Neuron (in vitro differentiated cells): Measurements from ENCODE around the gene OR9Q1.

Experiments used
- H2AFZ ChIP-seq: one replicate; pipeline ENCODE4 v1.6.1; 2013; ENCODE audit warnings: low read depth, mild to moderate bottlenecking, inconsistent platforms, low read length, moderate library complexity
- H3K27me3 ChIP-seq: one replicate; pipeline ENCODE4 v1.6.1; 2013; ENCODE audit warnings: low read length; ENCODE audit not compliant: insufficient read depth
- H3K36me3 ChIP-seq: one replicate; pipeline ENCODE4 v1.6.1; 2013; ENCODE audit warnings: low read length; ENCODE audit not compliant: insufficient read depth
- H3K4me1 ChIP-seq: one replicate; pipeline ENCODE4 v1.6.1; 2013; ENCODE audit warnings: low read length; ENCODE audit not compliant: insufficient read depth
- H3K4me3 ChIP-seq: 2 replicates; pipeline ENCODE4 v1.5.1; 2013; ENCODE audit warnings: mild to moderate bottlenecking, low read length, moderate library complexity
- H3K9me3 ChIP-seq: one replicate; pipeline ENCODE4 v1.6.1; 2013; ENCODE audit warnings: low read length

OR9Q1 gene

GRCh38 chr11:58003036-58003435 is 20.6 kb upstream of the OR9Q1 start:
- no peak overlapping the region for H2AFZ ChIP-seq
- H3K4me3 ChIP-seq = no peak overlapping the region
- H3K36me3 ChIP-seq = no peaks in the 10 kb centered on the region
- no peaks in the 10 kb centered on the region for H3K4me1 ChIP-seq
- H3K27me3 ChIP-seq = no peaks in the 10 kb centered on the region
- H3K9me3 ChIP-seq = no peaks in the 10 kb centered on the region

- H3K27me3 ChIP-seq = no peaks in the 10 kb centered on the region
- H3K9me3 ChIP-seq = no peaks in the 10 kb centered on the region
- no peaks in the 10 kb centered on the region for H3K4me1 ChIP-seq
- H3K36me3 ChIP-seq = no peaks in the 10 kb centered on the region
- no peak overlapping the region for H3K4me3 ChIP-seq
- H2AFZ ChIP-seq = no peak overlapping the region
Measured at GRCh38 chr11:58003591-58003990, 20.1 kb upstream of the OR9Q1 start.

GRCh38 chr11:58004664-58005063 is 19.0 kb upstream of the OR9Q1 start:
- Histone ChIP-seq H3K9me3 (no peaks in the 10 kb centered on the region), H3K4me1 (no peaks in the 10 kb centered on the region), H3K4me3 (no peak overlapping the region), H2AFZ (no peak overlapping the region), H3K27me3 (no peaks in the 10 kb centered on the region), H3K36me3 (no peaks in the 10 kb centered on the region)

GRCh38 chr11:58006940-58007339 is 16.7 kb upstream of the OR9Q1 start:
- Histone ChIP-seq H3K4me3 (no peak overlapping the region), H3K9me3 (no peaks in the 10 kb centered on the region), H2AFZ (no peak overlapping the region), H3K4me1 (no peaks in the 10 kb centered on the region), H3K36me3 (no peaks in the 10 kb centered on the region), H3K27me3 (no peaks in the 10 kb centered on the region)

GRCh38 chr11:58011771-58012170 is 11.9 kb upstream of the OR9Q1 start:
- Histone ChIP-seq H3K9me3 (no peaks in the 10 kb centered on the region), H3K36me3 (no peaks in the 10 kb centered on the region), H2AFZ (no peak overlapping the region), H3K27me3 (no peaks in the 10 kb centered on the region), H3K4me1 (no peaks in the 10 kb centered on the region), H3K4me3 (no peak overlapping the region)

- no peaks in the 10 kb centered on the region for H3K36me3 ChIP-seq
- H3K4me1 ChIP-seq = no peaks in the 10 kb centered on the region
- no peak overlapping the region for H2AFZ ChIP-seq
- H3K9me3 ChIP-seq = no peaks in the 10 kb centered on the region
- peaks cover 2% of the 10 kb centered on the region for H3K27me3 ChIP-seq
- no peak overlapping the region for H3K4me3 ChIP-seq
Measured at GRCh38 chr11:58024601-58025091, 965 bp downstream of the OR9Q1 start.

- no peak overlapping the region for H3K4me3 ChIP-seq
- no peak overlapping the region for H2AFZ ChIP-seq
- peaks cover 2% of the 10 kb centered on the region for H3K27me3 ChIP-seq
- no peaks in the 10 kb centered on the region for H3K9me3 ChIP-seq
- no peaks in the 10 kb centered on the region for H3K4me1 ChIP-seq
- no peaks in the 10 kb centered on the region for H3K36me3 ChIP-seq
Measured at GRCh38 chr11:58027341-58027740, 3.7 kb downstream of the OR9Q1 start.

- Histone ChIP-seq H3K9me3 (no peaks in the 10 kb centered on the region), H3K4me3 (no peak overlapping the region), H2AFZ (no peak overlapping the region), H3K4me1 (no peaks in the 10 kb centered on the region), H3K27me3 (peaks cover 2% of the 10 kb centered on the region), H3K36me3 (no peaks in the 10 kb centered on the region)
Measured at GRCh38 chr11:58028687-58029411, 5.2 kb downstream of the OR9Q1 start.

GRCh38 chr11:58030653-58031052 is 7.0 kb downstream of the OR9Q1 start, which contains the start of gene OR6Q1:
Gene OR6Q1 (plus strand): TSS chr11:58030953. CDS start chr11:58030953, 0 bp downstream.
- Histone ChIP-seq H2AFZ (no peak within 1 kb of the TSS), H3K36me3 (no peaks in the 10 kb centered on the region), H3K4me3 (no peak within 1 kb of the TSS), H3K4me1 (no peaks in the 10 kb centered on the region), H3K9me3 (no peaks in the 10 kb centered on the region), H3K27me3 (no peaks in the 10 kb centered on the region)

- no peaks in the 10 kb centered on the region for H3K9me3 ChIP-seq
- no peaks in the 10 kb centered on the region for H3K4me1 ChIP-seq
Measured at GRCh38 chr11:58034471-58034870, 10.8 kb downstream of the OR9Q1 start.

GRCh38 chr11:58039589-58039988 is 15.9 kb downstream of the OR9Q1 start:
- H3K36me3 ChIP-seq = no peaks in the 10 kb centered on the region
- no peak overlapping the region for H2AFZ ChIP-seq
- H3K4me1 ChIP-seq = no peaks in the 10 kb centered on the region
- H3K27me3 ChIP-seq = no peaks in the 10 kb centered on the region
- H3K4me3 ChIP-seq = no peak overlapping the region
- H3K9me3 ChIP-seq = no peaks in the 10 kb centered on the region

More at GRCh38 chr11:58034471-58034870, 10.8 kb downstream of the OR9Q1 start:
- no peaks in the 10 kb centered on the region for H3K36me3 ChIP-seq
- H3K27me3 ChIP-seq = no peaks in the 10 kb centered on the region
- no peak overlapping the region for H3K4me3 ChIP-seq
- no peak overlapping the region for H2AFZ ChIP-seq

GRCh38 chr11:58043379-58043778 is 19.7 kb downstream of the OR9Q1 start:
- no peaks in the 10 kb centered on the region for H3K27me3 ChIP-seq

GRCh38 chr11:58046231-58046630 is 22.6 kb downstream of the OR9Q1 start:
- Histone ChIP-seq H2AFZ (no peak overlapping the region), H3K9me3 (no peaks in the 10 kb centered on the region), H3K36me3 (no peaks in the 10 kb centered on the region), H3K4me3 (no peak overlapping the region), H3K27me3 (no peaks in the 10 kb centered on the region), H3K4me1 (no peaks in the 10 kb centered on the region)

More at GRCh38 chr11:58043379-58043778, 19.7 kb downstream of the OR9Q1 start:
- Histone ChIP-seq H3K36me3 (no peaks in the 10 kb centered on the region), H3K4me1 (no peaks in the 10 kb centered on the region), H3K4me3 (no peak overlapping the region), H2AFZ (no peak overlapping the region), H3K9me3 (no peaks in the 10 kb centered on the region)

GRCh38 chr11:58047818-58048217 is 24.1 kb downstream of the OR9Q1 start:
- no peaks in the 10 kb centered on the region for H3K4me1 ChIP-seq
- no peaks in the 10 kb centered on the region for H3K9me3 ChIP-seq
- no peak overlapping the region for H3K4me3 ChIP-seq
- H3K27me3 ChIP-seq = no peaks in the 10 kb centered on the region
- no peaks in the 10 kb centered on the region for H3K36me3 ChIP-seq
- no peak overlapping the region for H2AFZ ChIP-seq
